Immature natural killer cell (primary cell): ENCODE results near the gene ATP12A. TPM values are rescaled to one million over a fixed set of nuclear protein-coding genes. Genes with fewer than 3 reads are reported as not detected.

Source experiments
- DNase-seq, 3 donors: peaks; one replicate each; pipeline ENCODE4 v3.0.0; 2022; ENCODE audit warnings: mixed read lengths in 1 of 3
- H3K27ac Mint-ChIP-seq, 6 donors: one replicate each; pipeline ENCODE4 v1.8.0; 2020; ENCODE audit warnings: mixed read lengths in 6 of 6, mild to moderate bottlenecking in 5 of 6, inconsistent platforms in 4 of 6, moderate library complexity in 3 of 6
- H3K27me3 Mint-ChIP-seq, 3 donors: one replicate each; pipeline ENCODE4 v1.8.0; 2020 to 2021; ENCODE audit warnings: low read depth in 3 of 3, mild to moderate bottlenecking in 3 of 3, mixed read lengths in 3 of 3, moderate library complexity in 3 of 3, inconsistent platforms in 1 of 3
- H3K36me3 Mint-ChIP-seq, 3 donors: one replicate each; pipeline ENCODE4 v1.8.0; 2020; ENCODE audit warnings: mixed read lengths in 3 of 3, inconsistent platforms in 2 of 3, mild to moderate bottlenecking in 2 of 3
- H3K4me1 Mint-ChIP-seq, 2 donors: one replicate each; pipeline ENCODE4 v1.8.0; 2020; ENCODE audit warnings: inconsistent platforms in 2 of 2, mild to moderate bottlenecking in 2 of 2, mixed read lengths in 2 of 2, moderate library complexity in 1 of 2
- H3K4me3 Mint-ChIP-seq, 5 donors: one replicate each; pipeline ENCODE4 v1.8.0; 2020; ENCODE audit warnings: mild to moderate bottlenecking in 5 of 5, mixed read lengths in 5 of 5, inconsistent platforms in 3 of 5, moderate library complexity in 3 of 5
- H3K9me3 Mint-ChIP-seq, 6 donors: one replicate each; pipeline ENCODE4 v1.8.0; 2020; ENCODE audit warnings: mild to moderate bottlenecking in 6 of 6, mixed read lengths in 6 of 6, inconsistent platforms in 4 of 6, moderate library complexity in 3 of 6
- polyA plus RNA-seq, 3 donors: library from polyadenylated mRNA; unstranded; fragments of 300-500 nt; fragmentation: Illumina TruSeq; gene quantifications; one replicate each; pipeline ENCODE4 v1.2.3, GENCODE V29; 2021

ATP12A gene
- polyA plus RNA-seq, 3 donors from 2014 or later = not detected

DNA sequence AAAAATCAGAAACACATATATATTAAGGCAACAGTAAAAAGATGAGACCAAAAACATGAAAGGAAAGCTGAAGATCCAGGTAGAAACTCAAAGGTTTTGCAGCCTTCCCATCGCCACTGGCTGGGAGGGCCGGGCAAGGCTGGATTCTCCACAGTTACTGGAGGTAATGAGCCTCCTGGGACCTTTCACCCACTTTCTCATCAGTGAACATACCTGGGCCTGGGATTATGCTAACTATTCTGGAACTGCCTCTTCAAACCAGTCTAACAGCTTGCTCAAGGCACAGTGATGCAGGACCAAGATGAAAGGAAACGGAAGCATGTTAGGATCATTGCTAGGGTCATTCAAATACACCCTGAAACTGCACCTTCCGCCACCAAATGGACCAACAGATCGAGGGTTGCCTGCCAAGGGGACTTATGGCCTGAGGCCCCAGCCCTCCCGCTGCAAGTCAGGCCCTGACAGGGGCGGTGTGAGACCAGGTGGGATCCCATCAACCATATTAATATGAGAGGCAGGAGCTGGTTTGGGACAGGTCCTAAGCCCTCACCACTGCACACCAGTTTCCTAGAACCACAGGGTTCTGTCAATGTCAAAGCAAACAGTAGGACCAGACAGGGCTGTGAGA, 28.4 kb upstream of the ATP12A start:
- Mint-ChIP-seq H3K27ac (no peak overlapping the region), H3K4me3 (no peak overlapping the region), H3K36me3 (no peaks in the 10 kb centered on the region), H3K4me1 (no peaks in the 10 kb centered on the region), H3K9me3 (no peaks in the 10 kb centered on the region), H3K27me3 (peaks cover 2 to 10% (median 5%) of the 10 kb centered on the region in 3 donors)
- no peak for DNase-seq

DNA sequence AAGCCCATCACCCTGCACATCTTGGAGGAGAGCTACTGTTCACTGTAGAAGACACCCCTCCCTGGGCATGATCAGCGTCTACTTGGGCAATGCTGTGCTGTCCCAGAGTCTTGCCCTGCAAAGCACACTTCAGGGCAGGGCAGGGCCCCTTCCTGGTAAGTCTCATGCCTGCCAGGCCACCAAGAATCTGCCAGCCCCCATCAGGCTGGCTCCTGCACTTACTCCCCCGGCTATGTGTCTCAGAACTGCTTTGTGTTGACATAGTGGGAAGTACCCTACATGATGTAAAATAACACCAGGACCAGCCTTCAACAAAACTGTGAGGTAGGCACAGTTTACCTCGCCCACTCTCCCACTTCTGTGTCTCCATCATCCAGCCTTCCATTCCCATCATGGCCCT, 27.8 kb upstream of the ATP12A start:
- Mint-ChIP-seq H3K9me3 (no peaks in the 10 kb centered on the region), H3K4me1 (no peaks in the 10 kb centered on the region), H3K27me3 (peaks cover 2 to 10% (median 5%) of the 10 kb centered on the region in 3 donors), H3K4me3 (no peak overlapping the region), H3K27ac (no peak overlapping the region), H3K36me3 (no peaks in the 10 kb centered on the region)
- no peak for DNase-seq

DNA sequence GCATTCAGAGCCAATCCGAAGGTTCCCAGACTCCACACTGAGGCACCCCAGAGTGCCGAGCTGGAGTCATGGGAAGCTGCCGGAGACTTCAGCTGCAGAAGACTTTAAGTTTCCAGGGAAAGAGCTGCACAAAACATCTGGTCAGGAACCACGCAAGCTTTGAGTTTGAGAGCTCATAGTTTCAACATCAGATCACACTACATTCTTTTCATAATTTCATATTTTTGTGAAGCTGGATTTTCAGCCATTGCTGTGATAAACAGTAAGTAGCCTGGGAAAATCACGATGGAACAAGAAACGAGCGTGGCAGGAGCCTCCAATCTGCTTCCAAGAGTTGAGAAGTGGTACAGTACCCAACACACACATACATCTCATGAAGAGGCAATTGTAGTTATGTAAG, 25.5 kb upstream of the ATP12A start:
- Mint-ChIP-seq H3K27me3 (peaks cover 2 to 14% (median 5%) of the 10 kb centered on the region in 3 donors), H3K9me3 (no peaks in the 10 kb centered on the region), H3K4me1 (no peaks in the 10 kb centered on the region), H3K27ac (peak overlapping the region in 1 of 6 donors; percentile 33), H3K4me3 (no peak overlapping the region), H3K36me3 (no peaks in the 10 kb centered on the region)
- DNase-seq = no peak

DNA sequence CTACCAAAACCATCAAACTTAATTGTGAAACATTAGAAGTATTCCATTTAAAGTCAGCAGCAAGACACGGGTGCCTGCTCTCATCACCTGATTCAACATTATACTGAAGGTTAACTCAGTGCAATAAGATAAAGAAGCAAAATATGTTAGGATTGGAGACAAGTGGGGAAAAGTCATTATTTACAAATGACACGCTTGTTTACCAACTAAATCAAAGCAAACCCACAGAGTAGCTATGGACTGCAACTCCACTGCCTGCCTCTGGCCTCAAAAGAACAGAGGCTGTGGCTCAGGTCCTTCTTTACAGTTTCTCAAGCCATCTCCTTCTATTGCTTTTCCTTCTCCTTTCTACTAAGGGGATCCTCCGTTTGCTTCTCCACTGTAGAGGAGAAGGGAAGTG, 21.0 kb upstream of the ATP12A start:
- no peaks in the 10 kb centered on the region for H3K36me3 Mint-ChIP-seq
- no peaks in the 10 kb centered on the region for H3K4me1 Mint-ChIP-seq
- no peak overlapping the region for H3K27ac Mint-ChIP-seq
- H3K9me3 Mint-ChIP-seq = no peaks in the 10 kb centered on the region
- H3K27me3 Mint-ChIP-seq = peaks cover 2 to 5% (median 4%) of the 10 kb centered on the region in 3 donors
- no peak overlapping the region for H3K4me3 Mint-ChIP-seq
- no peak for DNase-seq

DNA sequence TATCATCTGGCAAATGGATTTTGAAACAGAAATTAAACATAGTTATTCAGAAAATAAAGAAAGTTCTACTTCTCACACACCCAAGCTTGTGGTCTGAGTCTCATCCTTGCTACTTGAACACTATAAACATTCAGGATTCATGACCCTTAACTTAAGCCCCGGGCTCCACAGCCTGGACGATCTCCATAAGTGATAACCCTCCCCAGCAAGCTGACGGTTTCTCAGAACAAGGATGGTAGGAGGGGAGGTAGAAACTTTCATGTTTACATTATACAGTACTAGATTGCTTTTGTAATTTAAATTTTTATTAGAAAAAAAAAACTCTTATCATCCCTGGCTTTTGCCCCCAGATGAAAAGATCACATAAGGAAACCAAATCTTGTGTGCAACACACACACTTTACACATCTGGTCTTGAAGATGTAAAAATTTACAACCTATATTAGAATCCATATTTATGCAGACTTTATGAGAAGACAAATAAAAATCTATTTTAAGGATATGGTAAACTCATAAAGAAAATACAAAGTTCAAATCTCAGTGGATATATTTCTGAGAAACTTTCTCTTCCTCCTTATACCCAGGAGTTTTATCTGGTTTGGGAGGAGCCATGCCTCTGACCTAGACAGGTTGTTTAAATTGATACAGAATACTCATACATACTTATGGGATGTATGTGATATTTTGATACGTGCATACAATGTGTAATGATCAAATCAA, 20.0 kb upstream of the ATP12A start:
- no peak for DNase-seq
- Mint-ChIP-seq H3K4me1 (no peaks in the 10 kb centered on the region), H3K36me3 (no peaks in the 10 kb centered on the region), H3K4me3 (no peak overlapping the region), H3K27me3 (peaks cover 2 to 4% (median 4%) of the 10 kb centered on the region in 3 donors), H3K27ac (no peak overlapping the region), H3K9me3 (no peaks in the 10 kb centered on the region)

DNA sequence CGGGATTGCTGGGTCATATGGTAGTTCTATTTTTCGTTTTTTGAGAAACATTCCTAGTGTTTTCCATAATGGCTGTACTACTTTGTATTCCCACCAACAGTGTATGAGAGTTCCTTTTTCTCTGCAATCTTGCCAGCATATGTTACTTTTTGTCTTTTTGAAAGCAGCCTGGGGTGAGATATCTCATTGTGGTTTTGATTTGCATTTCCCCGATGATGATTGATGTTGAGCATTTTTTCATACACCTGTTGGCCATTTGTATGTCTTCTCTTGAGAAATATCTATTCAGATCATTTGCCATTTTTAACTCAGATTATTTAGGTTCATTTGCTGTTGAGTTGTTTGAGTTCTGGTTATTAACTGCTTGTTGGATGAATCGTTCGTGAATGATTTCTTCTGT, 18.5 kb upstream of the ATP12A start:
- no peaks in the 10 kb centered on the region for H3K4me1 Mint-ChIP-seq
- no peak overlapping the region for H3K27ac Mint-ChIP-seq
- H3K4me3 Mint-ChIP-seq = no peak overlapping the region
- H3K27me3 Mint-ChIP-seq = peaks cover 0 to 4% (median under 1%) of the 10 kb centered on the region in 3 donors
- no peaks in the 10 kb centered on the region for H3K9me3 Mint-ChIP-seq
- H3K36me3 Mint-ChIP-seq = no peaks in the 10 kb centered on the region
- DNase-seq = no peak

DNA sequence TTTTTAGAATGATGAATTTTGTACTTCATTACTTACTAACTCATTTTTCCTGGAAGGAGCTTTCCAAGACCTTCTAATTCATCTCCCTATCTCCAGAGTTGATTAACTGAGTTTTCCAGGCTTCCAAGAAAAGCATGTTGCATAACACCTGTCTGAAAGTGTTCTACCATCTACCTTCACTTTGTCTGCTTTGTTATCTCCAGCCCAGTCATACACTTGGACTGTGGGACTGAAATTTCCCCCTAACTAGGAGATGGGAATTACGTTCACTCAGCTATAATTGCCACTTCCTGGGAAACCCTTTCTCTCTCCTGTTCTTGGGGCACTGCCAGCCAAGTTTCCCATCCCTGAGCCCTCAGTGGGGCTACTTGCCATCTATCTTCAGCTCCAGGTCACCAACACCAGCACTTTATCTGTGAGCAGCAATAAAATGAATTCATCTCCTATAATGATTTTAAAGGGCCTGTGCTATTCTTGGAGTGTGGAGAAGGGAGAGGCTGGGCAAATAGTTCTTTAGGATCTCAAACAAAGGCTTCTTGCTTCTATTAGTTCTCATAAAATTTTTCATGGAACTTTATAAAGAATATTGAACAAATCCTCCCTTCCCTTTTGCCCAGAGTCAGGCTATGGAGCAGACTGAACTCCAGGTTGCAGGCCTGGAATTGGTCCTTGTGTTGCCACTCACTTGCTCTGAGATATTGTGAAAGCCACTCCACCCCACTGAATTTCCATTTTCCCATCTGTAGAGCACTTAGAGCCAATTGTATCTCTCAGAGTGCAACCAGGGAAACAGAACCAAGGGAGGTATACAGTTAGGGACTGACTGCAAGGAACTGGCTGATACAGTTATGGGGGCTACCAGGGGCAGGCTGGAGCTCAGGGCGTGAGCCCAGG, 17.8 kb upstream of the ATP12A start:
- Mint-ChIP-seq H3K4me1 (no peaks in the 10 kb centered on the region), H3K36me3 (no peaks in the 10 kb centered on the region), H3K9me3 (no peaks in the 10 kb centered on the region), H3K27ac (peak overlapping the region in 1 of 6 donors; percentile 24), H3K27me3 (peaks cover 0 to 4% (median 0%) of the 10 kb centered on the region in 3 donors), H3K4me3 (no peak overlapping the region)
- DNase-seq = no peak

DNA sequence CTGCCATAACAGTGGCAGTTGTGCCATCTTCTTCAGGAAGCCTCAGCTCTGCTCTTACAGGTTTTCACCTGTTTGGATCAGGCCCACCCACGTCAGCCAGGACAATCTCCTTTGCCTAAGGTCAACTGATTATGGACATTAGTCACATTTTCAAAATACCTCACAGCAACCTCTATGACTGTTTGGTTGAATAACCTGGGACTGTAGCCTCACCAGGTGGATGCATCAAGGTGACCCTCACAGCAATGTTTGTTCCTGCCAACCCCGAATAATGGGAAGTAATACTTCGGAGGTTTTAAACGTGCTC, 17.2 kb upstream of the ATP12A start:
- DNase-seq = no peak
- no peak overlapping the region for H3K4me3 Mint-ChIP-seq
- H3K9me3 Mint-ChIP-seq = no peaks in the 10 kb centered on the region
- H3K27ac Mint-ChIP-seq = no peak overlapping the region
- H3K36me3 Mint-ChIP-seq = no peaks in the 10 kb centered on the region
- no peaks in the 10 kb centered on the region for H3K4me1 Mint-ChIP-seq
- peaks cover 0 to 4% (median 0%) of the 10 kb centered on the region in 3 donors for H3K27me3 Mint-ChIP-seq

DNA sequence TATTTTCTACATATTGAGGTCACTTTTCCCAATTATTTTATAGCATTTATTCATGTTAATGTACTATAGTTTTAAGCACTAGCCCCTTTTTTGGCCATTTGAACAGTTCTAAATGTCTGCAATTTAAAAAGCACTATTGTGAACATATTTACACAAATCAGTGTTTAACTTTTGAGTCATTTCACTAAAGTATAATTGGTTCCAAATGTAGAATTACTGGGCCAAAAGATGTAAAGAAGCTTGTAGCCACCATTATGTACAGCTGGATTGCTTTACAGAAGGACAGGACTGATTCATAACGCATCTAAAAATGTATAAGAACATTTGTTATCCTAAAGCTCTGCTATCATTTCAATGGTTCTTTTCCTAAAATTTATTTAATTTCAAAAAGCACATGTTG, 16.6 kb upstream of the ATP12A start:
- H3K27ac Mint-ChIP-seq = no peak overlapping the region
- H3K36me3 Mint-ChIP-seq = no peaks in the 10 kb centered on the region
- H3K4me3 Mint-ChIP-seq = no peak overlapping the region
- peaks cover 0 to under 1% of the 10 kb centered on the region in 2 donors for H3K4me1 Mint-ChIP-seq
- no peak for DNase-seq
- peaks cover 0 to 4% (median 0%) of the 10 kb centered on the region in 3 donors for H3K27me3 Mint-ChIP-seq
- no peaks in the 10 kb centered on the region for H3K9me3 Mint-ChIP-seq

DNA sequence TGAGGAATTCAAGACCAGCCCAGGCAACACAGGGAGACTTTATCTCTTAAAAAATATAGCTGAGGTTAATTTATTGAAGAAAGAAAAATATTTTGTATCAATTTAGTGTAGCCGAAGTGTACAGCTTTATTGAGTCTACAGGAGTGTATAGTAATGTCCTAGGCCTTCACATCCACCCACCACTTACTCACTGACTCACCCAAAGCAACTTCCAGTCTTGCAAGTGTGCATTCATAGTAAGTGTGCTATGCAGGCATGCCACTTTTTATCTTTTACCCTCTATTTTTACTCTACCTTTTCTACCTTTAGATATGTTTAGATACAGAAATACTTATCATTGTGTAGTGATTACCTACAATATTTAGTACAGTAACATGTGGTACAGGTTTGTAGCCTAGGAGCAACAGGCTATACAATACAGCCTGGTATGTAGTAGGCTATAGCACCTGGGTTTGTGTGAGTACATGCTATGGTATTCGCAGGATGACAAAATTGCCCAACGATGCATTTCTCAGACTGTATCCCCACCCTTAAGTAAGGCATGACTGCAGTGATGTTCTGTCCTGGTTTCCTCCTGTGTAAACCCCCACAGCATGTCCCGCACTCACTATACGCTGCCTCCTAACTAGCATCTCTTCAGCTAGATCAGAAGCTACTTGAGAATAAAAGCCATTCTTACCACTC, 15.3 kb upstream of the ATP12A start:
- H3K36me3 Mint-ChIP-seq = no peaks in the 10 kb centered on the region
- peaks cover 0 to under 1% (median 0%) of the 10 kb centered on the region in 3 donors for H3K27me3 Mint-ChIP-seq
- H3K4me1 Mint-ChIP-seq = peaks cover 0 to 7% of the 10 kb centered on the region in 2 donors
- H3K9me3 Mint-ChIP-seq = no peaks in the 10 kb centered on the region
- no peak overlapping the region for H3K4me3 Mint-ChIP-seq
- DNase-seq = no peak
- H3K27ac Mint-ChIP-seq = no peak overlapping the region

DNA sequence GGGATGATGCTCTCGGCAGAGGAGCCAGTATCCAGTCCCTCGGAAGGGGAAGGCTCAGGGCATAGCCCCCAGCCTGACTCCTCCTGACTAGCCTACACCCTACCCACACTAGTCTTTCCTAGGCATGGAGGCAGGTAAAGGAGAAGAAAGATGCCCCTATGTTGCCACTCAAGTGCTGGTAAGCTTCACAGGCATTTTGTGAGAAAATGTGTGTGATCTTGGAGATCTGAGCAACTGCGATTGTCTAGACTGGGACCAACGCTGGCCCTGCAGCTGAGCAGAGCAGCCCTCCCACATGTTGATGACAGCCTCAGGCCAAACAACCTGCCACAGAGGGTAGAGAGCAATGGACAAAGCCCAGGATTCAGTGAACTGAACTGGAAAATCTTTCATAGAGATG, 11.7 kb upstream of the ATP12A start:
- no peaks in the 10 kb centered on the region for H3K9me3 Mint-ChIP-seq
- H3K27ac Mint-ChIP-seq = no peak overlapping the region
- peaks cover 6 to 12% of the 10 kb centered on the region in 2 donors for H3K4me1 Mint-ChIP-seq
- H3K4me3 Mint-ChIP-seq = no peak overlapping the region
- no peak for DNase-seq
- H3K36me3 Mint-ChIP-seq = no peaks in the 10 kb centered on the region
- H3K27me3 Mint-ChIP-seq = peaks cover 0 to 5% (median 2%) of the 10 kb centered on the region in 3 donors

DNA sequence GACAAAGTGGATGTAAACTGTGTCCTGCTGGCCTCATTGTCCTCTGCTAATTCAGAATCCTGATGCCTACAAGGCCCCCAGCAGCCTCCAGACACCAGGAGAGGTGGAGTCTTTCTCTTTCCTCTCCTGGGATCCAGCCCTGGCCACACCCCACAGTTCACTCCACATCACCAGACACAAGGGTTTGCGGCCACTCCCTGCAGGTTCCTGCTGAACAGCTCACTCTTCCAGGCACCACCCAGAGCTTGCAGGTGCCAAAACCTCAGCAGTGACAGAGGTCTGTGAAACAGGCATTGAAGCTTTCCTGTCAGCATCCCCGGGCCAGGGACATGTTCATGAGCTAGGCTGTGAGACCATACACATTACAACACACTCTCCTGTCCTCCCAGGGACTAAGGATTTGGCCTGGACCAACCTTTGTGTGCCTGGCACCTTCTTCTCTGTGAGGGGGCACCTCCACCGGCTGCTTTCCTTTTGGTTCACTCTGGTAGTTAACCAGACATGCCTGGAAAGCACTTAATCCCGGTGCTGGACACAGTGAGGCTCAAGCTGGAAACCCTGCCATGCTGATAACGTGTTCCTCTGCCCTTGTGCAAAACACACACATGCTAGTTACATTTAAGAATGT, 11.1 kb upstream of the ATP12A start:
- H3K27ac Mint-ChIP-seq = peak overlapping the region in 1 of 6 donors; percentile 72
- no peak for DNase-seq
- no peaks in the 10 kb centered on the region for H3K36me3 Mint-ChIP-seq
- no peaks in the 10 kb centered on the region for H3K9me3 Mint-ChIP-seq
- H3K4me3 Mint-ChIP-seq = no peak overlapping the region
- peaks cover 6 to 12% of the 10 kb centered on the region in 2 donors for H3K4me1 Mint-ChIP-seq
- peaks cover 0 to 5% (median 2%) of the 10 kb centered on the region in 3 donors for H3K27me3 Mint-ChIP-seq

DNA sequence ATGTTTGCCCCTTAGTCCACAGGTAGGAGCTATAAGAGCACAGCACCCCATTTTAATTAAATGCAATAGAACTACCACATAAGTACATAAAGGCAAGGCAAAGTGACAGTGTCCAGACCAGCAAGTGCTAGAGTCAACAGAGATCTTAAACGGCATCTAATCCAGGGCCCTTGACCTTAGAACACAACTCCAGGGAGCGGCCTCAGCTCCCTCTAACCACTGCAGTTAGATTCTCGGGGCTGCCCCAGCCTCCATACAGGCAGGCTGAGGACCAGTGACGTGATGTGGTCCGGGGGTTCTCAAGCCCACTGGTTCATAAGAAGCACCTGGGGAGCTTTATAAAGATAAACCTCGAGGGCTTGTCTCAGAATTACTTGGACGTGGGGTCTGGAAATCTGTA, 10.0 kb upstream of the ATP12A start:
- Mint-ChIP-seq H3K36me3 (no peaks in the 10 kb centered on the region), H3K4me3 (no peak overlapping the region), H3K27ac (peak overlapping the region in 2 of 6 donors; percentile 16 to 34), H3K4me1 (peaks cover 6 to 12% of the 10 kb centered on the region in 2 donors), H3K9me3 (no peaks in the 10 kb centered on the region), H3K27me3 (peaks cover 0 to 5% (median 2%) of the 10 kb centered on the region in 3 donors)
- DNase-seq = no peak
